ENCODE results near the gene TMEM263. TPM values are rescaled to one million over a fixed set of nuclear protein-coding genes. Genes with fewer than 3 reads are reported as not detected.

TMEM263 gene
- polyA plus RNA-seq, 2 of the 4 experiments (the other 2 are of a cell fraction), result 33.4 to 45.6 TPM

DNA sequence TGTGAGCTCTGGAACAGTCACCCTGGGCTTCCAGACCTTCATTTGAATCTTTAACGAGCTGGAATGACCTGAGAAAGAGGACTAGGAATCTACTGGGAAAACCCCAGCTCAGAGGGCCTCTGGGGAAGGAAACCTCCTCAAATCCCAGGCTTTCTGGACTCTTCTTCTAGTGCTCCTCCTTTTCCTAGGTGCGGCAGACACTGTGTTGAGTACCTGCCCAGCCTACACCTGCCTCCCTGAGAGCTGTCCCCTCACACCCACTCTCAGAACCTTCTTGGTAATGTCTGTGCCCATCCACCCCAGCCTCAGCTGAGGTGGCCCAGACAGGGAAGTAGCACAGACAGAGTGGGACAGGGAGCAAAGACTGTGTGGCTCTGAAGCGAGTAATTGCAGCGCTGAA lies 47.9 kb upstream of the TMEM263 start:
- Histone ChIP-seq H3K27ac (no peak overlapping the region), H3K4me1 (no peaks in the 10 kb centered on the region), H3K9me3 (no peaks in the 10 kb centered on the region), H3K4me3 (no peak overlapping the region), H3K4me2 (no peak overlapping the region)
- FAIRE-seq (no peak), DNase-seq (ENCODE audit: low read depth in 1 of 2, low spot score in 1 of 2) (no peak), ATAC-seq (no peak)
- ChIA-PET POLR2A (no interaction called here), CTCF (interaction anchor here (0.8 to 5.3 kb wide), 3 partner anchors 11 to 521 kb away, joined by 3 to 41 read pairs (median 3); no protein-coding TSS in a partner anchor)
- TF ChIP-seq CHD2 (IDR thresholded peaks at IDR 0.05; ENCODE audit: low read length, partially characterized antibody) (no peak), MAFK (IDR thresholded peaks at IDR 0.05; ENCODE audit: partially characterized antibody) (no peak), ZC3H11A (IDR thresholded peaks at IDR 0.05) (no peak), CBX2 (IDR thresholded peaks at IDR 0.05; ENCODE audit: borderline replicate concordance, low read depth) (no peak), CHD4 (IDR thresholded peaks at IDR 0.05; ENCODE audit: borderline replicate concordance) (no peak), PHF8 (IDR thresholded peaks at IDR 0.05; ENCODE audit: borderline replicate concordance, low read depth) (no peak), TFCP2L1 (CRISPR knock-in tag; IDR thresholded peaks at IDR 0.05) (no peak), EHMT2 (IDR thresholded peaks at IDR 0.05; ENCODE audit: low read depth) (no peak), RARB (CRISPR knock-in tag; IDR thresholded peaks at IDR 0.05) (no peak), FOSB (CRISPR knock-in tag; IDR thresholded peaks at IDR 0.05) (no peak), MYC (IDR thresholded peaks at IDR 0.05; ENCODE audit: borderline replicate concordance, low read length) (no peak), RNF2 (IDR thresholded peaks at IDR 0.05; ENCODE audit: borderline replicate concordance, low read depth) (no peak), NFE2L2 (conservative IDR thresholded peaks at IDR 0.05; ENCODE audit: low read length) (no peak), HOXB13 (CRISPR knock-in tag; IDR thresholded peaks at IDR 0.05; ENCODE audit: low read depth) (no peak), ZNF302 (CRISPR knock-in tag; IDR thresholded peaks at IDR 0.05) (no peak)
- TF ChIP-seq, protein P1, sequence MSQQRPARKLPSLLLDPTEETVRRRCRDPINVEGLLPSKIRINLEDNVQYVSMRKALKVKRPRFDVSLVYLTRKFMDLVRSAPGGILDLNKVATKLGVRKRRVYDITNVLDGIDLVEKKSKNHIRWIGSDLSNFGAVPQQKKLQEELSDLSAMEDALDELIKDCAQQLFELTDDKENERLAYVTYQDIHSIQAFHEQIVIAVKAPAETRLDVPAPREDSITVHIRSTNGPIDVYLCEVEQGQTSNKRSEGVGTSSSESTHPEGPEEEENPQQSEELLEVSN (IDR thresholded peaks at IDR 0.05; ENCODE audit: borderline replicate concordance, low read depth), result no peak
- TF ChIP-seq, protein P2, sequence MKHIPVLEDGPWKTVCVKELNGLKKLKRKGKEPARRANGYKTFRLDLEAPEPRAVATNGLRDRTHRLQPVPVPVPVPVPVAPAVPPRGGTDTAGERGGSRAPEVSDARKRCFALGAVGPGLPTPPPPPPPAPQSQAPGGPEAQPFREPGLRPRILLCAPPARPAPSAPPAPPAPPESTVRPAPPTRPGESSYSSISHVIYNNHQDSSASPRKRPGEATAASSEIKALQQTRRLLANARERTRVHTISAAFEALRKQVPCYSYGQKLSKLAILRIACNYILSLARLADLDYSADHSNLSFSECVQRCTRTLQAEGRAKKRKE (CRISPR knock-in tag; IDR thresholded peaks at IDR 0.05; ENCODE audit: low read depth), result no peak
- 68% methylated on average over 4 of the region's 4 CpGs for WGBS (ENCODE audit: missing lambda C conversion rate)

DNA sequence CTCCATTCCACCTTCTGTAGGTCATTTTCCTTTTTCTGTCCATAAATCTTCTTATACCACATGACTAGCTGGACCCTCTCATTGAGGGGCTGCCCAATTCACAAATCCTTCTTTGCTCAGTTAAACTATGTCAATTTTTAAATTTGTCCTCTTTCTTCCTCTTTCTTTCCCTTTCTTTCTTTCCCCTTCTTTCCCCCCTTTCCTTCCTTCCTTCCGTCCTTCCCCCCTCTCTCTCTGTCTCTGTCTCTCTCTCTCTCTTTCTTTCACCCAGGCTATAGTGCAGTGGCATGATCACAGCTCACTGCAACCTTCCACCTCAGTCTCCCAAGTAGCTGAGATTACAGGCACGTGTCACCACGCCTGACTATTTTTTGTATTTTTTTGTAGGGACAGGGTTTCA lies 47.1 kb upstream of the TMEM263 start:
- no peak for FAIRE-seq
- WGBS (ENCODE audit: missing lambda C conversion rate), result 68% methylated on average over 3 of the region's 3 CpGs
- TF ChIP-seq, protein P3, sequence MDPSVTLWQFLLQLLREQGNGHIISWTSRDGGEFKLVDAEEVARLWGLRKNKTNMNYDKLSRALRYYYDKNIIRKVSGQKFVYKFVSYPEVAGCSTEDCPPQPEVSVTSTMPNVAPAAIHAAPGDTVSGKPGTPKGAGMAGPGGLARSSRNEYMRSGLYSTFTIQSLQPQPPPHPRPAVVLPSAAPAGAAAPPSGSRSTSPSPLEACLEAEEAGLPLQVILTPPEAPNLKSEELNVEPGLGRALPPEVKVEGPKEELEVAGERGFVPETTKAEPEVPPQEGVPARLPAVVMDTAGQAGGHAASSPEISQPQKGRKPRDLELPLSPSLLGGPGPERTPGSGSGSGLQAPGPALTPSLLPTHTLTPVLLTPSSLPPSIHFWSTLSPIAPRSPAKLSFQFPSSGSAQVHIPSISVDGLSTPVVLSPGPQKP (IDR thresholded peaks at IDR 0.05; ENCODE audit: low read depth, low read length), result no peak
- no peak for TF ChIP-seq POLR2A (IDR thresholded peaks at IDR 0.05; ENCODE audit: low read length)
- TF ChIP-seq, protein P4, sequence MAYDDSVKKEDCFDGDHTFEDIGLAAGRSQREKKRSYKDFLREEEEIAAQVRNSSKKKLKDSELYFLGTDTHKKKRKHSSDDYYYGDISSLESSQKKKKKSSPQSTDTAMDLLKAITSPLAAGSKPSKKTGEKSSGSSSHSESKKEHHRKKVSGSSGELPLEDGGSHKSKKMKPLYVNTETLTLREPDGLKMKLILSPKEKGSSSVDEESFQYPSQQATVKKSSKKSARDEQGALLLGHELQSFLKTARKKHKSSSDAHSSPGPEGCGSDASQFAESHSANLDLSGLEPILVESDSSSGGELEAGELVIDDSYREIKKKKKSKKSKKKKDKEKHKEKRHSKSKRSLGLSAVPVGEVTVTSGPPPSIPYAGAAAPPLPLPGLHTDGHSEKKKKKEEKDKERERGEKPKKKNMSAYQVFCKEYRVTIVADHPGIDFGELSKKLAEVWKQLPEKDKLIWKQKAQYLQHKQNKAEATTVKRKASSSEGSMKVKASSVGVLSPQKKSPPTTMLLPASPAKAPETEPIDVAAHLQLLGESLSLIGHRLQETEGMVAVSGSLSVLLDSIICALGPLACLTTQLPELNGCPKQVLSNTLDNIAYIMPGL (CRISPR knock-in tag; IDR thresholded peaks at IDR 0.05; ENCODE audit: borderline replicate concordance), result no peak
- TF ChIP-seq CHD4 (IDR thresholded peaks at IDR 0.05; ENCODE audit: borderline replicate concordance), result no peak
- no peaks in the 10 kb centered on the region for H3K9me3 ChIP-seq
- POLR2A ChIA-PET, result no interaction called here
- H3K4me3 ChIP-seq, result no peak overlapping the region
- no peak for DNase-seq (ENCODE audit: low read depth in 1 of 2, low spot score in 1 of 2)
- H3K4me1 ChIP-seq, result no peaks in the 10 kb centered on the region
- no peak for ATAC-seq
- H3K4me2 ChIP-seq, result no peak overlapping the region
- CTCF ChIA-PET, result interaction anchor here (1.2 to 5.3 kb wide), 3 partner anchors 10 to 522 kb away, joined by 3 to 41 read pairs (median 4); no protein-coding TSS in a partner anchor
- H3K27ac ChIP-seq, result no peak overlapping the region
